Keratinocyte (primary cell): ENCODE measurements around the gene BCL11B.
A peak's percentile ranks its signal among the peaks of the same experiment; 100 is the strongest.

ENCODE experiments used
- EZH2 ChIP-seq: IDR thresholded peaks from one replicate; pipeline ENCODE4 v1.6.1; 2012; ENCODE audit warnings: inconsistent platforms, mild to moderate bottlenecking, low read length, moderate library complexity
- TF ChIP-seq, protein P1 (sequence below), 3 experiments: IDR thresholded peaks in 1 of 3; conservative IDR thresholded peaks in 1 of 3; optimal IDR thresholded peaks in 1 of 3; 2 replicates in 2 of 3; 3 replicates in 1 of 3; pipeline versions ENCODE3 to v1.5.1; 2011; ENCODE audit warnings: low read length in 3 of 3, mild to moderate bottlenecking in 3 of 3, moderate library complexity in 2 of 3, control low read depth in 1 of 3, inconsistent platforms in 1 of 3; ENCODE audit not compliant: insufficient read depth in 2 of 3; ENCODE audit errors: extremely low read depth in 1 of 3

DNA sequence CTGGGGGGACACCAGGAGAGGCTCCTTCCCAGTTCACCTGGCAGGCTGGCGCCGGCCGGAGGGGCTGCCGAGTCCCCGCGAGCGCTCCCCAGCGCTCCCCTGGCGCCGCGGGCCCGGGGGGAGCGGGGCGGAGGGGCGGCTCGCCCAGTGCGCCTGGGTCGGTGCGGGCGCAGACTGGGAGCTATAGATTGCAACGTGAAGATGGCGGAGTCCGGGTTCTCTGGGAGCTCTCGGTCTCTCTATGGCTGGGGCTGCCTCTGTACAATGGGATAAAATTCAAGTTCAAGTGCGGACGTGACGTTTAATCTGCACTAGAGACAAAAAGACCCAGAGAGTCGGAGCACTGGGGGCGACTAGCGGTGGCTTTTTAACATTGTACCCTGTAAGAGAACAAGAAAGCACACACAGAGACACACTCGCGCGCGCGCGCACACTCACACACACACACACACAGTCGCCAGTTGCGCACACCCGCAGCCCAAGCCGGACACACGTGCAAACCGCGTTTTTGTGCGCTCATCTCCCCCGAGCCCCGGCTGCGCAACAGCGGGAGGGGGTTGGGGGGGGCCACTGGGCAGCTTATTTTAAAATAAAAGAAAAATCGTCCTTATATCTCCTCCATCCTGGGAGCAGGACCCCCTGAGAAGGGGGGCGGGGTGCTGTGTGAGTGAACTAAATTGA lies at the start of gene BCL11B:
- TF ChIP-seq, protein P1, sequence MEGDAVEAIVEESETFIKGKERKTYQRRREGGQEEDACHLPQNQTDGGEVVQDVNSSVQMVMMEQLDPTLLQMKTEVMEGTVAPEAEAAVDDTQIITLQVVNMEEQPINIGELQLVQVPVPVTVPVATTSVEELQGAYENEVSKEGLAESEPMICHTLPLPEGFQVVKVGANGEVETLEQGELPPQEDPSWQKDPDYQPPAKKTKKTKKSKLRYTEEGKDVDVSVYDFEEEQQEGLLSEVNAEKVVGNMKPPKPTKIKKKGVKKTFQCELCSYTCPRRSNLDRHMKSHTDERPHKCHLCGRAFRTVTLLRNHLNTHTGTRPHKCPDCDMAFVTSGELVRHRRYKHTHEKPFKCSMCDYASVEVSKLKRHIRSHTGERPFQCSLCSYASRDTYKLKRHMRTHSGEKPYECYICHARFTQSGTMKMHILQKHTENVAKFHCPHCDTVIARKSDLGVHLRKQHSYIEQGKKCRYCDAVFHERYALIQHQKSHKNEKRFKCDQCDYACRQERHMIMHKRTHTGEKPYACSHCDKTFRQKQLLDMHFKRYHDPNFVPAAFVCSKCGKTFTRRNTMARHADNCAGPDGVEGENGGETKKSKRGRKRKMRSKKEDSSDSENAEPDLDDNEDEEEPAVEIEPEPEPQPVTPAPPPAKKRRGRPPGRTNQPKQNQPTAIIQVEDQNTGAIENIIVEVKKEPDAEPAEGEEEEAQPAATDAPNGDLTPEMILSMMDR (optimal IDR thresholded peaks at IDR 0.05 in 1 of 3, IDR thresholded peaks at IDR 0.05 in 1 of 3, conservative IDR thresholded peaks at IDR 0.05 in 1 of 3; ENCODE audit: extremely low read depth in 1 of 3, insufficient read depth in 2 of 3, low read length in 3 of 3): peak; percentile 51 to 61 (median 59)
- no peak for TF ChIP-seq EZH2
